Osteocyte (in vitro differentiated cells): ENCODE measurements around the gene LSM4. TPM values are rescaled to one million over a fixed set of nuclear protein-coding genes. Genes with fewer than 3 reads are reported as not detected.

Experiments
- DNase-seq: peaks from one replicate; pipeline ENCODE4 v3.0.0; 2021; ENCODE audit warnings: mixed read lengths; ENCODE audit not compliant: unreplicated experiment; ENCODE audit errors: extremely low spot score
- H3K27ac Mint-ChIP-seq: one replicate; pipeline ENCODE4 v1.8.0; 2021; ENCODE audit warnings: mild to moderate bottlenecking, mixed read lengths; ENCODE audit not compliant: unreplicated experiment
- H3K27me3 Mint-ChIP-seq: one replicate; pipeline ENCODE4 v1.8.0; 2021; ENCODE audit warnings: mixed read lengths; ENCODE audit not compliant: unreplicated experiment
- H3K36me3 Mint-ChIP-seq: one replicate; pipeline ENCODE4 v1.8.0; 2021; ENCODE audit warnings: mixed read lengths; ENCODE audit not compliant: unreplicated experiment
- H3K4me1 Mint-ChIP-seq: one replicate; pipeline ENCODE4 v1.8.0; 2021; ENCODE audit warnings: mixed read lengths; ENCODE audit not compliant: unreplicated experiment
- H3K4me3 Mint-ChIP-seq: one replicate; pipeline ENCODE4 v1.8.0; 2021; ENCODE audit warnings: mild to moderate bottlenecking, moderate library complexity, mixed read lengths; ENCODE audit not compliant: unreplicated experiment
- H3K9me3 Mint-ChIP-seq: one replicate; pipeline ENCODE4 v1.8.0; 2021; ENCODE audit warnings: mixed read lengths; ENCODE audit not compliant: unreplicated experiment
- total RNA-seq: library from RNA; stranded (reverse); gene quantifications from 2 replicates; pipeline ENCODE4 v1.2.1, GENCODE V29; 2021
- TF ChIP-seq, protein P1 (sequence below): fragments of 200-600 bp; sonication (generic); IDR thresholded peaks from 2 replicates; pipeline ENCODE4 v1.5.0; 2021; ENCODE audit warnings: antibody characterized with exemption, mild to moderate bottlenecking, moderate library complexity

Gene LSM4
- total RNA-seq, 1 donor from 2014 or later: 92.1 TPM

DNA sequence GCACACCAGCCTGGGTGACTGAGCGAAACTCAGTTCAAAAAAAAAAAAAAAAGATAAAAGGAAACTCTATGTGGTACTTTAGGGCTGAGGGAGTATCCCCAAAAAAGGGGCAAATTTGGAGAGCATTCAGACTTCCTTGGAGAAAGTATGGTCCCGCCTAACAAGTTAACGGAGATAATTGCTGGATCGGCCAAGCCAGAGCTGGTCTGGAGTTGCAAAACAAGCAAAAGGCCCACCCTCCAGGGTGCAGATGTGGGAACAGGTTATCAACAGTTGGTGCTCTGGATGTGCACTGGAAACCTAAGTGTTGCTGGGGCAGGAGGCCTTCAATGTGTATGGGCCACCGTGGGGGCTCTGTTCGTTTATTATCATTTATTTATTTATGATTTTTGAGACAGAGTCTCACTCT lies 51.4 kb downstream of the LSM4 start:
- Mint-ChIP-seq H3K36me3 (peaks cover 19% of the 10 kb centered on the region), H3K9me3 (no peaks in the 10 kb centered on the region)
- TF ChIP-seq, protein P1, sequence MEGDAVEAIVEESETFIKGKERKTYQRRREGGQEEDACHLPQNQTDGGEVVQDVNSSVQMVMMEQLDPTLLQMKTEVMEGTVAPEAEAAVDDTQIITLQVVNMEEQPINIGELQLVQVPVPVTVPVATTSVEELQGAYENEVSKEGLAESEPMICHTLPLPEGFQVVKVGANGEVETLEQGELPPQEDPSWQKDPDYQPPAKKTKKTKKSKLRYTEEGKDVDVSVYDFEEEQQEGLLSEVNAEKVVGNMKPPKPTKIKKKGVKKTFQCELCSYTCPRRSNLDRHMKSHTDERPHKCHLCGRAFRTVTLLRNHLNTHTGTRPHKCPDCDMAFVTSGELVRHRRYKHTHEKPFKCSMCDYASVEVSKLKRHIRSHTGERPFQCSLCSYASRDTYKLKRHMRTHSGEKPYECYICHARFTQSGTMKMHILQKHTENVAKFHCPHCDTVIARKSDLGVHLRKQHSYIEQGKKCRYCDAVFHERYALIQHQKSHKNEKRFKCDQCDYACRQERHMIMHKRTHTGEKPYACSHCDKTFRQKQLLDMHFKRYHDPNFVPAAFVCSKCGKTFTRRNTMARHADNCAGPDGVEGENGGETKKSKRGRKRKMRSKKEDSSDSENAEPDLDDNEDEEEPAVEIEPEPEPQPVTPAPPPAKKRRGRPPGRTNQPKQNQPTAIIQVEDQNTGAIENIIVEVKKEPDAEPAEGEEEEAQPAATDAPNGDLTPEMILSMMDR: no peak

DNA sequence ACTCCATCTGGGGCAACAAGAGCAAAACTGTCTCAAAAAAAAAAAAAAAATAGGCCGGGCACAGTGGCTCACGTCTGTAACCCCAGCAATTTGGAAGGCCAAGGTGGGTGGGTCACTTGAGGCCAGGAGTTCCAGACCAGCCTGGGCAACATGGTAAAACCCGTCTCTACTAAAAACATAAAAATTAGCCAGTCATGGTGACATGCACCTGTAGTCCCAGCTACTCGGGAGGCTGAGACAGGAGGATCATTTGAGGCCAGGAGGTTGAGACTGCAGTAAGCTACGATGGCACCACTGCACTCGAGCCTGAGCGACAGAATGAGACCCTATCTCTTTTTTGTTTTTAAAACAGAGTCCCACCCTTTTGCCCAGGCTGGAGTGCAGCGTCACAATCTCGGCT lies 52.5 kb downstream of the LSM4 start:
- H3K4me3 Mint-ChIP-seq: no peak overlapping the region
- H3K27me3 Mint-ChIP-seq: no peaks in the 10 kb centered on the region
- H3K27ac Mint-ChIP-seq: no peak overlapping the region
- no peak for DNase-seq
- TF ChIP-seq, protein P1: no peak
- peaks cover 13% of the 10 kb centered on the region for H3K4me1 Mint-ChIP-seq
- no peaks in the 10 kb centered on the region for H3K9me3 Mint-ChIP-seq
- peaks cover 27% of the 10 kb centered on the region for H3K36me3 Mint-ChIP-seq

More for the DNA sequence above, 51.4 kb downstream of the LSM4 start:
- no peak for DNase-seq
- H3K4me3 Mint-ChIP-seq: no peak overlapping the region
- H3K27me3 Mint-ChIP-seq: no peaks in the 10 kb centered on the region
- H3K27ac Mint-ChIP-seq: no peak overlapping the region
- peaks cover 23% of the 10 kb centered on the region for H3K4me1 Mint-ChIP-seq

DNA sequence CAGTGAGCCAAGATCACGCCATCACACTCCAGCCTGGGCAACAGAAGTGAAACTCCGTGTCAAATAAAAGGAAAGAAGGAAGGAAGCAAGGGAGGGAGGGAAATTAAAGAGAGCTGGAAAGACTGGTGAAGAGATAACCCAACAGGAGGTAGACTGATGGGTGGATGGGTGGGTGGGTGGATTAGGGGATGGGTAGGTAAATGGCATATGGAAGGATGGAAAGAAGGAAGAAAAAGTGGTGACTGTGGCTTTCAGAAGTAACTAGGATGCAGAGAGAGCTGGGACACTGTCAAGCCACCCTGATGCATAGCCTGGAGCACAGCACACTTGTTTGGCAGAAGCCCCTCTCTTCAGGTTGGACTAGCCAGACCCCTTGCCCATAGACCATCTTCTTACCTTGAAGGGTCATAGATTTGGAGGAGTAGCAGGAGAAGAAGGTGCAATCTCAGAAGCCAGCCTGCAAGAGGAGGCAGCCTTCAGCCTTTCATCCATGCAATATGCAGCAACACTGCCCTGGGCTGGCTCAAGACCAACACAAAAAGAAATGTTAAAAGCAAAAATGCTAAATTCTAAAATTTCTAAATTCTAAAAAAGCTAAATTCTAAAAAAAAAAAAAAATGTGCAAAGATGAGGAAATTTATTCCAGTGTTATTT lies 53.7 kb downstream of the LSM4 start:
- Mint-ChIP-seq H3K9me3 (no peaks in the 10 kb centered on the region), H3K27me3 (no peaks in the 10 kb centered on the region), H3K36me3 (peaks cover 32% of the 10 kb centered on the region), H3K4me1 (peaks cover 2% of the 10 kb centered on the region), H3K27ac (no peak overlapping the region), H3K4me3 (no peak overlapping the region)
- TF ChIP-seq, protein P1: no peak
- DNase-seq: no peak

DNA sequence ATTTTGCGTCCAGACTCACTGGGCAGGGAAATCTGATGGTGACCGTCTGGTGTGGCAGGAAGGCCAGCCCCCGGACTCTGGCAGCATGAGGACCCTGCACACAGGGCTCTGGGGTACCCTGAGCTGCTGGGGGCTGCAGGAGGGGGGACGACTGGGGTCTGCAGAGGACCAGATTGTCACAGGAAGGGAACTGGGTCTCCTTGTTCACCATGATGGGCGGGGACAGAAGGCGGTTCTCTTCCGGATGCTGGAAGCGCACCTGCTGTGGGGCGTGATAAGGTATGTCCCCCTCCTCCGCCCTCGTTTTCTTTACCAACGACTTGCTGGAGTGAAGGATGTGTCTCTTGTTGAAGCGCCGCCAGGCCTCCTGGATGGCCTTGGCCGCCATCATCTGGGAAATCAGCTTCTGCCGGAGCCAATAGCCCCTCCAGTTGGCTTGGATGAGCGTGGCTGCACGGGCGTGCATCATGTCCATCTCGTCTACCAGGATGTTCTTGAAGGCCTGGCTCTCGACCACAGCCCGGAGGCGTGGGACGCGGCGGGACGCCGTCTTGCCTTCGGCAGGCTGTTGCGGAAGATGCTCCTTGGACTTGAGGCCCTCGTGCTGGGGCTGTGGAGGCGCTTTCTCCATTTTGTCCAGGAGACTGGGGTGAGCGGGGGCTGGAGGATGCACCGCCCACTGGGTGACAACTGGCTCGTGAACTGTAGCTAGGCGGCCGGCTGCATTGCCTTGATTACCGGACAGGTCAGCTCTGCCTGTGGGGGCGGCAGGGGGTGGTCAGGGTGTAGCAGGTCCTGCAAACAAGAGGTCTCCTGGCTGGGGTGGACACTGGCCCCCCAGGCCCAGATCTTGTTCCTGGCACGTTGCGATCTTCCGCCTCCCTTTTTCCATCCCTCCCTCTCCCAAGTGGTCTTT lies 55.8 kb downstream of the LSM4 start:
- DNase-seq: no peak
- TF ChIP-seq, protein P1: no peak

DNA sequence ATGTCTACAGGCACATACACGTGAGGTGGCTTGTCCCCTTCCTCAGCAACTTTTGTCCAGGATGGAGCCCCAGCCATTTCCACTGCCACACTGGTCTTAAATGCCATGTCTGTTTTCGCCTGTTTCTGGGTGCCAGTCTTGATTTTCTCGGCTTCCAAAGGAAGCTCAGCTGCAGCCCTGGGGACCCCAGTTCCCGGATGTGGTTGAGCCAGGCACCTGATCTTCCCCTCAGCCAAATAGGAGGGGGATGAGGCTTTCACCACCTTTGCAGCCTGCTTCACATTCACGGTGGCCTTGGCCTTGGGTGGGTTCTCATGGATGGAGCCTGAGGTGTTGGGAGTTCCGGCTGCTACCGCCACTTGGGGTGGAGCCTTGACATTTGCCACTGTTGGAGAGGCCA lies 57.3 kb downstream of the LSM4 start:
- Mint-ChIP-seq H3K36me3 (peaks cover 35% of the 10 kb centered on the region), H3K4me1 (no peaks in the 10 kb centered on the region), H3K27me3 (no peaks in the 10 kb centered on the region), H3K4me3 (no peak overlapping the region), H3K9me3 (no peaks in the 10 kb centered on the region), H3K27ac (no peak overlapping the region)
- DNase-seq: no peak
- TF ChIP-seq, protein P1: no peak

More for the DNA sequence above, 55.8 kb downstream of the LSM4 start:
- H3K27me3 Mint-ChIP-seq: no peaks in the 10 kb centered on the region
- H3K4me1 Mint-ChIP-seq: peaks cover 2% of the 10 kb centered on the region
- no peaks in the 10 kb centered on the region for H3K9me3 Mint-ChIP-seq
- H3K36me3 Mint-ChIP-seq: peaks cover 35% of the 10 kb centered on the region
- no peak overlapping the region for H3K27ac Mint-ChIP-seq
- H3K4me3 Mint-ChIP-seq: no peak overlapping the region
